ENCODE measurements around the gene TMEM203. TPM values are rescaled to one million over a fixed set of nuclear protein-coding genes. Genes with fewer than 3 reads are reported as not detected.

TMEM203 gene
- total RNA-seq, 2 donors from 2014 or later, result 35.7 to 43.5 TPM

DNA sequence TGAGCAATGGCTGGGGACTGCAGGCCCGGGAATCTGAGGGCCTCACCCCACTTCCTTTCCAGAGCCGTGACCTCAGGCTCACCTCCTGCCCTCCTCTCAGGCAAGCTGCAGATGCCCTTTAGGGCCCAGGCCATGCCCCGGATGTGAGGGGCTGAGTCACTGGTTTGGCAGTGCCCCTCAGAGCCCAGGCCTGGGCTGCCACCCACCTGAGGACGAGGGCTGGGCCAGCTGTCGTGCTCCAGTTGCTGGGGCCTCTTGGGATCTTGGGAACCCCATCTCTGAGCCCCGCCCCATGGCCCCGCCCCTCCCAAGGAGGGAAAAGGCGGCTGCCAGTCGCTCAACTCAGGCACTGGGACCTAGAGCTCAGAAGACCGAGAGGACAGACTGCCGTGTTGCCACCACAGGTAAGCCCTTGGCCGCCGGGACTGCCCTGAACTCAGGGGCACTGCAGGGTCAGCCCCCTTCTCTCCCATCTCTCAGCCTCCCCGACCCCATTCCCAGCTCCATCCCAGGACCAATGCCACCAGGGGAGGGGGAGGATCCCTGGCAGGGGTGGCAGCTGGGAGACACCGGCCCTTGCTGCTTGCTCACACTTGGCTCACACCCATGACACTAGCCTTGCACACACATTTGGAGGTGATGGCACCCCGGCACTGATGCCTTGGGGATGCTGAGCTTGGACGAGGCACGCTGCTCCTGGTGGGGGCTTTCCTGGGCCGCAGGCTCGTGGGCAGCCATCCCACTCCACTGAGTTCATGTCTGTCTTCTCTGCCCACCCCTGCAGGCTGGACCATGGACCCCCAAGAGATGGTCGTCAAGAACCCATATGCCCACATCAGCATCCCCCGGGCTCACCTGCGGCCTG lies 19.6 kb upstream of the TMEM203 start, which contains the start of gene CYSRT1:
TSS of gene CYSRT1 (plus strand) at position 345 of the 865 bp plus-strand sequence. CDS start at position 793, 448 bp downstream.
- peak; percentile 49 for DNase-seq
- Histone ChIP-seq H3K36me3 (no peaks in the 10 kb centered on the region), H3K4me3 (peak within 1 kb of the TSS; percentile 70), H3K27ac (peak within 1 kb of the TSS; percentile 83), H3K4me1 (peaks cover 31% of the 10 kb centered on the region), H3K27me3 (peaks cover 18% of the 10 kb centered on the region), H3K9ac (ENCODE audit: low read depth in 2 of 2, low read length in 2 of 2) (peak within 1 kb of the TSS; percentile 87 to 97), H3K9me3 (no peaks in the 10 kb centered on the region)
- TF ChIP-seq, protein P1, sequence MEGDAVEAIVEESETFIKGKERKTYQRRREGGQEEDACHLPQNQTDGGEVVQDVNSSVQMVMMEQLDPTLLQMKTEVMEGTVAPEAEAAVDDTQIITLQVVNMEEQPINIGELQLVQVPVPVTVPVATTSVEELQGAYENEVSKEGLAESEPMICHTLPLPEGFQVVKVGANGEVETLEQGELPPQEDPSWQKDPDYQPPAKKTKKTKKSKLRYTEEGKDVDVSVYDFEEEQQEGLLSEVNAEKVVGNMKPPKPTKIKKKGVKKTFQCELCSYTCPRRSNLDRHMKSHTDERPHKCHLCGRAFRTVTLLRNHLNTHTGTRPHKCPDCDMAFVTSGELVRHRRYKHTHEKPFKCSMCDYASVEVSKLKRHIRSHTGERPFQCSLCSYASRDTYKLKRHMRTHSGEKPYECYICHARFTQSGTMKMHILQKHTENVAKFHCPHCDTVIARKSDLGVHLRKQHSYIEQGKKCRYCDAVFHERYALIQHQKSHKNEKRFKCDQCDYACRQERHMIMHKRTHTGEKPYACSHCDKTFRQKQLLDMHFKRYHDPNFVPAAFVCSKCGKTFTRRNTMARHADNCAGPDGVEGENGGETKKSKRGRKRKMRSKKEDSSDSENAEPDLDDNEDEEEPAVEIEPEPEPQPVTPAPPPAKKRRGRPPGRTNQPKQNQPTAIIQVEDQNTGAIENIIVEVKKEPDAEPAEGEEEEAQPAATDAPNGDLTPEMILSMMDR (IDR thresholded peaks at IDR 0.05), result no peak
- intact Hi-C loops (cut with DNase I), result loop anchor here (5.0 kb wide), 1 partner anchor 38 kb away; the partner anchor contains the start of genes ANAPC2 and SSNA1

DNA sequence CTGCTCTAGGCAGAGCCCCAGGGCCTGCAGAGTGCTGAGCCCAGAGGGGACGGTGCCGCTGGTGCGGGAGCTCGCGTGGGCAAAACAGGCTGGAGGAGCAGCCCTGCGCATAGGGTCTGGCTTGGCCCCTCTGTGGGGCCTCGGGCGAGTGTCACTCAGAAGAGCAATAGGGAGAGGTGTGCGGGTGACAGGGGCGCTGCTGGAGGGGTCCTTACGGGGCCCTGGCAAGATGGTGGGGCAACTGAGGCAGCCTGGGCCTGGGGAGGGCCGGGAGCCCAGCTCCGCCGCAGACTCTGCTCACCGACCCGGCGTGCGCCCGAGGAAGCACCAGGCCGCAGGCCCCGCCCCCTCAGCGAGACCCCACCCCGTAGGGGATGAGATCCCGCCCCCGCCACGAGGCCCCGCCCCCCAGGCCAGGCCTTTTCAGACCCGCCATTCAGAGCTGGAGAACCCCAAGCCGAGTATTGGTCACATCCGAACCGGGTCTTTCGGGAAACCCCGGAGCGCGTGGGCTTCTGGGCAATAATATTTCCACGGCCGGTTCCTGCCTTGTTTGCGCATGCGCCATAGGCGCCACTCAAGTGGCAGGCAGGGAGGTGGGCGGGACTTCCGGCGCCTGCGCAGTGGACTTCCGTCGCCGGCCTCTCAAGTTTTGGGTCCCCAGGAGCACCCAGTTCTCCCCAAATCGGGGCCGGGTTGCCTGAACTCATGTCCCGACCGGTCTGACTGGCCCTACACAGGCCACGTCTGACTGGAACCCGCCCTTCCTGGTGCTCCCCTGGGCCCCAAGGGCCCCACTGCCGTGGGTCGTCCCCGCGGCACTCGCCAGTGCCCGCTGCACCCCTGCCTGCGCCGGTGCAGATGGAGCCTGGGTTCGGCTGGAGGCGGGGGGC lies 17.9 kb upstream of the TMEM203 start:
- Histone ChIP-seq H3K27ac (peak overlapping the region; percentile 83), H3K36me3 (no peaks in the 10 kb centered on the region), H3K4me1 (peaks cover 25% of the 10 kb centered on the region), H3K9ac (ENCODE audit: low read depth in 2 of 2, low read length in 2 of 2) (peak overlapping the region; percentile 87 to 97), H3K9me3 (no peaks in the 10 kb centered on the region), H3K4me3 (peak overlapping the region; percentile 70), H3K27me3 (peaks cover under 1% of the 10 kb centered on the region)
- intact Hi-C loops (cut with DNase I), result no loop called here
- peak; percentile 98 for DNase-seq
- TF ChIP-seq, protein P1 (IDR thresholded peaks at IDR 0.05), result no peak

DNA sequence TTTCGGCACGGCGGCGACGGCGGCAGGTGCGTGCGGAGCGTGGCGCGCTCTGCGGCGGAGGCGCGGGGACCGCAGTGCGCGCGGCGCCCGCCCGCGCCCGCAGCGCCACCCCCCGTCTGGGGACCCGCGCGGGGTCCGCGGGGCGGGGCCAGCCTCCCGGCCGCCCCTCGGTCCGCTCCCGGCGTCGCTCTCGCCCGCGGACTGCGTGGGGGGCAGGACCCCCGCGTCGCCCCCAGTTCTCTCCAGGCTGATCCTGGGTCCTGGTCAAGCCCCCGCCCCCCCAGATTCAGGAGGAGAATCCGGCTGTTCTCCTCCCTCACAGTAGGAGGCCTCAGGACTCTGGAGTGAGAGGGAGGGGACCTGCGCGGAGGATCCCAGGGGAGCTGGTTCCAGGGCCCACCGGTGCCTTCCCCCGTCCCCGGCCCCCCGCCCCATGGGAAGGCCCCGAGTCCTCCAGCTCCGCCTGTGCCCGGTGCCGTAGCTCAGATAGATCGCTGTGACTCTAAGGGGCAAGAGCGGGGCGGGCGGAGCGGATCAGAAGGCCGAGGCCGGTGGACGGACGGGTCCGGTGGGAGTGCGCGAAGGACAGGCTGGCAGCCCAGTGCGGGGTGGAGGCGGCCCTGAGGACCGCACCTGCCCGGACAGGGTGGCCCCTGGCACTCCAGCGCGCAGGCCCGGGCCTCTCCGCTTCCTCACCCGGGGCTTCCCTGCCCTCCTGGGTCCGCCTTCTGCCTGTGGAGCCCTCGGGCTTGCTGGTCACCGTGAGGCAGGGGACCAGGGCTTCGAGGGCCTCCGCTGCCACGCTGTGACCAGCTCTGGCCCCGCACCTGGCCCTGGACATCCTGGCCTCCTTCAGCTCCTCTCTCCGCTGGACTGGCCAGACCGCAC lies 17.0 kb upstream of the TMEM203 start, which contains the start of gene RNF208:
TSS of gene RNF208 (minus strand) at position 51 of the 888 bp plus-strand sequence. CDS start 1,028 bp downstream, outside the sequence.
- intact Hi-C loops (cut with DNase I), result no loop called here
- Histone ChIP-seq H3K4me1 (peaks cover 23% of the 10 kb centered on the region), H3K27me3 (no peaks in the 10 kb centered on the region), H3K27ac (peak within 1 kb of the TSS; percentile 83), H3K36me3 (no peaks in the 10 kb centered on the region), H3K9me3 (no peaks in the 10 kb centered on the region), H3K9ac (ENCODE audit: low read depth in 2 of 2, low read length in 2 of 2) (peak within 1 kb of the TSS; percentile 73 to 79), H3K4me3 (peak within 1 kb of the TSS; percentile 70)
- DNase-seq, result peak; percentile 54
- TF ChIP-seq, protein P1 (IDR thresholded peaks at IDR 0.05), result no peak

DNA sequence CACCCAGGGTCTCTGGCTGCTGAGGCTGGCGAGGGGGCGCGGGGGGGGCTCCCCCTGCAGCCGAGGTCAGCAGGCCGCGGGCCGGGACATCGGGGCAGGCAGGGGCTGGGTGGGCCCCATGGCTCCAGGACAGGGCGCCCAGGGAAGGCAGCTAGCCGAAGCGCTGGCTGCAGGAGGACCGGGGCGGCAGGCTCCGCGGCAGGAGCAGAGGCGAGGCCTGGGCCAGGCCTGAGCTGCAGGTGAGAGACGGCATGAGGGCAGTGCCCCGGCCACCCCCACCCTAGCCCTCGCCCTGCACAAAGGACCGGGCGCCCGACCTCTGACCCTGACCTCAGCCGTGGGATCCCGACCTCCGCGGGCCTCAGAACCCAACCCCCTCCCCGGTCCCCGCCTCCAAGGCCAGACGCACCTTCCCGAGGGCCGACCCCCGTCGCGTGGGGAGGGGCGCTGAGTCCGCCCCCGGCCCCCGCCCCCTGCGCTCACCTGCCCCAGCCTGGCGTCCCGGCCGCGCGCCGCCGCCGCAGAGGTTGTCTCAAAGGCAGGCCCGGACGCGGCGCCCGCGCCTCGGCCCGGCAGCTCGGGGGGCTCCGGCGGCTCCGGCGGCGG lies 16.2 kb upstream of the TMEM203 start:
- Histone ChIP-seq H3K9me3 (no peaks in the 10 kb centered on the region), H3K9ac (ENCODE audit: low read depth in 2 of 2, low read length in 2 of 2) (peak overlapping the region; percentile 5 to 54), H3K36me3 (no peaks in the 10 kb centered on the region), H3K4me3 (peak overlapping the region; percentile 28), H3K4me1 (peaks cover 14% of the 10 kb centered on the region), H3K27me3 (no peaks in the 10 kb centered on the region), H3K27ac (no peak overlapping the region)
- intact Hi-C loops (cut with DNase I), result no loop called here
- TF ChIP-seq, protein P1 (IDR thresholded peaks at IDR 0.05), result no peak
- DNase-seq, result peak; percentile 56
